IMR-90 (cell line): ENCODE data around the gene SCN11A. TPM values are rescaled to one million over a fixed set of nuclear protein-coding genes. Genes with fewer than 3 reads are reported as not detected.

Source experiments
- ATAC-seq: fragments of 200-7000 bp; cut with Tn5 transposase; 2 replicates; pipeline ENCODE4 v1.9.1; 2020; ENCODE audit warnings: low read depth, mild to moderate bottlenecking, moderate library complexity
- BruUV-seq: library from RNA; stranded (reverse); fragments of 400-500 nt; replicated peaks from 2 replicates; lab custom pipeline; 2021; lab: Mats Ljungman, UMichigan
- CTCF ChIA-PET: fragments of 300-600 bp; formaldehyde crosslinking; extraction: SDS; loops from one replicate; lab custom pipeline; 2021; ENCODE audit warnings: antibody characterized with exemption; lab: Yijun Ruan, JAX
- POLR2A ChIA-PET: fragments of 300-600 bp; sonication (Branson Sonifier 250); formaldehyde crosslinking; loops from one replicate; lab custom pipeline; 2022; ENCODE audit warnings: antibody characterized with exemption; ENCODE audit not compliant: unreplicated experiment; lab: Charles Lee
- DNase-seq: peaks from one replicate; pipeline ENCODE4 v3.0.0; 2013
- H2AFZ ChIP-seq: replicated peaks from 2 replicates; pipeline ENCODE3; 2013; ENCODE audit warnings: low read length, mild to moderate bottlenecking; ENCODE audit not compliant: poor library complexity
- H2AK5ac ChIP-seq: 2 replicates; pipeline ENCODE4 v1.6.1; 2013; ENCODE audit warnings: low read depth, low read length, inconsistent platforms
- H2AK9ac ChIP-seq: replicated peaks from 2 replicates; pipeline ENCODE3; 2013; ENCODE audit warnings: mild to moderate bottlenecking, low read depth, low read length, moderate library complexity; ENCODE audit not compliant: poor library complexity
- H2BK120ac ChIP-seq: 2 replicates; pipeline ENCODE4 v1.6.1; 2013; ENCODE audit warnings: low read depth, low read length, inconsistent platforms
- H2BK15ac ChIP-seq: 3 replicates; pipeline ENCODE4 v1.6.1; 2013; ENCODE audit warnings: low read depth, low read length, inconsistent platforms
- H2BK20ac ChIP-seq: 2 replicates; pipeline ENCODE4 v1.6.1; 2013; ENCODE audit warnings: low read depth, mild to moderate bottlenecking, inconsistent platforms, low read length, moderate library complexity
- H2BK5ac ChIP-seq: 2 replicates; pipeline ENCODE4 v1.6.1; 2013; ENCODE audit warnings: mild to moderate bottlenecking, low read depth, low read length, inconsistent platforms; ENCODE audit not compliant: poor library complexity, severe bottlenecking
- H3K14ac ChIP-seq: replicated peaks from 2 replicates; pipeline ENCODE4 v1.6.1; 2013; ENCODE audit warnings: low read depth, low read length, inconsistent platforms
- H3K18ac ChIP-seq: 2 replicates; pipeline ENCODE4 v1.6.1; 2013; ENCODE audit warnings: low read depth, low read length, control low read depth
- H3K23ac ChIP-seq: 2 replicates; pipeline ENCODE4 v1.6.1; 2013; ENCODE audit warnings: low read depth, low read length, inconsistent platforms
- H3K27ac ChIP-seq: 2 replicates; pipeline ENCODE4 v1.5.1; 2013; ENCODE audit warnings: mild to moderate bottlenecking, control low read depth, low read length; ENCODE audit not compliant: insufficient read depth
- H3K27me3 ChIP-seq: 2 replicates; pipeline ENCODE4 v1.6.1; 2013; ENCODE audit warnings: low read length; ENCODE audit not compliant: control insufficient read depth, insufficient read depth
- H3K36me3 ChIP-seq: 2 replicates; pipeline ENCODE4 v1.6.1; 2013; ENCODE audit warnings: low read length, mixed read lengths; ENCODE audit not compliant: control insufficient read depth, insufficient read depth
- H3K4ac ChIP-seq: 2 replicates; pipeline ENCODE4 v1.6.1; 2013; ENCODE audit warnings: low read depth, low read length, inconsistent platforms
- H3K4me1 ChIP-seq: 2 replicates; pipeline ENCODE4 v1.6.1; 2013; ENCODE audit warnings: low read length, mixed read lengths; ENCODE audit not compliant: control insufficient read depth, insufficient read depth
- H3K4me2 ChIP-seq: 2 replicates; pipeline ENCODE4 v1.6.1; 2013; ENCODE audit warnings: low read depth, mild to moderate bottlenecking, control low read depth, low read length, moderate library complexity
- H3K4me3 ChIP-seq: 2 replicates; pipeline ENCODE4 v1.5.1; 2013; ENCODE audit warnings: low read depth, mild to moderate bottlenecking, control low read depth, low read length, moderate library complexity; ENCODE audit not compliant: insufficient read depth
- H3K56ac ChIP-seq: 2 replicates; pipeline ENCODE4 v1.6.1; 2013; ENCODE audit warnings: low read length, inconsistent platforms; ENCODE audit not compliant: insufficient read depth; ENCODE audit errors: extremely low read depth
- H3K79me1 ChIP-seq, 2 experiments: 2 replicates each; pipeline ENCODE4 v1.6.1; 2013; ENCODE audit warnings: low read length in 2 of 2, inconsistent platforms in 1 of 2, low read depth in 1 of 2
- H3K9ac ChIP-seq: 2 replicates; pipeline ENCODE4 v1.6.1; 2013; ENCODE audit warnings: low read depth, low read length, control low read depth
- H3K9me1 ChIP-seq: 2 replicates; pipeline ENCODE4 v1.6.1; 2013; ENCODE audit warnings: low read length, inconsistent platforms; ENCODE audit not compliant: insufficient read depth
- H3K9me3 ChIP-seq: 2 replicates; pipeline ENCODE4 v1.6.1; 2013; ENCODE audit warnings: low read length; ENCODE audit not compliant: control insufficient read depth, insufficient read depth
- H4K20me1 ChIP-seq: 2 replicates; pipeline ENCODE4 v1.6.1; 2013; ENCODE audit warnings: low read length, inconsistent platforms; ENCODE audit not compliant: insufficient read depth
- H4K5ac ChIP-seq: 2 replicates; pipeline ENCODE4 v1.6.1; 2013; ENCODE audit warnings: mild to moderate bottlenecking, low read depth, low read length, control low read depth
- H4K8ac ChIP-seq, 2 experiments: 2 replicates each; pipeline ENCODE4 v1.6.1; 2013; ENCODE audit warnings: low read depth in 2 of 2, low read length in 2 of 2, control low read depth in 1 of 2, inconsistent platforms in 1 of 2
- H4K91ac ChIP-seq: 2 replicates; pipeline ENCODE4 v1.6.1; 2013; ENCODE audit warnings: low read depth, low read length, inconsistent platforms; ENCODE audit not compliant: insufficient read depth
- CEBPB ChIP-seq: IDR thresholded peaks from 2 replicates; pipeline ENCODE4 v1.6.1; 2012; ENCODE audit warnings: low read depth, low read length, improper control_type of control experiment
- CHD1 ChIP-seq: IDR thresholded peaks from 2 replicates; pipeline ENCODE4 v1.6.1; 2012; ENCODE audit warnings: low read depth, low read length, improper control_type of control experiment
- CTCF ChIP-seq: conservative IDR thresholded peaks from 2 replicates; pipeline ENCODE4 v1.5.1; 2012; ENCODE audit warnings: mild to moderate bottlenecking, low read depth, low read length, improper control_type of control experiment
- FOS ChIP-seq: fragments of 150-350 bp; IDR thresholded peaks from 2 replicates; pipeline ENCODE4 v1.6.1; 2016; ENCODE audit warnings: low read depth, low read length
- MAFK ChIP-seq: IDR thresholded peaks from 2 replicates; pipeline ENCODE4 v1.6.1; 2012; ENCODE audit warnings: low read depth, low read length, improper control_type of control experiment
- MAZ ChIP-seq: IDR thresholded peaks from 2 replicates; pipeline ENCODE4 v1.6.1; 2012; ENCODE audit warnings: low read depth, mild to moderate bottlenecking, low read length, improper control_type of control experiment, moderate library complexity, borderline replicate concordance
- POLR2A ChIP-seq: IDR thresholded peaks from 2 replicates; pipeline ENCODE4 v1.6.1; 2012; ENCODE audit warnings: mild to moderate bottlenecking, low read depth, low read length
- RAD21 ChIP-seq: IDR thresholded peaks from 2 replicates; pipeline ENCODE4 v1.6.1; 2012; ENCODE audit warnings: low read length, improper control_type of control experiment
- RCOR1 ChIP-seq: IDR thresholded peaks from 2 replicates; pipeline ENCODE4 v1.6.1; 2012; ENCODE audit warnings: mild to moderate bottlenecking, low read length, improper control_type of control experiment; ENCODE audit not compliant: insufficient replicate concordance
- SMC3 ChIP-seq: fragments of 150-350 bp; IDR thresholded peaks from 2 replicates; pipeline ENCODE4 v1.6.1; 2016; ENCODE audit warnings: low read depth, mild to moderate bottlenecking, antibody characterized with exemption, low read length, moderate library complexity
- WGBS, 2 experiments: methylation state at CpG; one replicate each; pipeline versions ENCODE4 v1.1.5 to v1.1.7; 2013; ENCODE audit warnings: missing lambda C conversion rate in 2 of 2; ENCODE audit not compliant: insufficient read length in 1 of 2; ENCODE audit errors: extremely low coverage in 2 of 2; 5-methylcytosine and 5-hydroxymethylcytosine counted together
- dilution Hi-C: fragments of 300-500 bp; cut with HindIII; formaldehyde crosslinking; loops from one replicate; pipeline ENCODE4 v1.14.3; 2018; ENCODE audit warnings: low sequenced_read_pairs; ENCODE audit not compliant: unreplicated experiment
- in situ Hi-C: fragments of 300-500 bp; cut with MboI; formaldehyde crosslinking; loops from 3 replicates; pipeline ENCODE4 v1.14.3; 2019; ENCODE audit warnings: low sequenced_read_pairs, inconsistent platforms, mixed read lengths
- intact Hi-C: fragments of 100-400 bp; cut with micrococcal nuclease; formaldehyde crosslinking; loops from 2 replicates; pipeline ENCODE4 v1.10.0; 2022
- polyA plus RNA-seq, 3 experiments: library from polyadenylated mRNA; depleted of rRNA; stranded (reverse); fragments of >200 nt; gene quantifications; 2 replicates each; pipeline ENCODE4 v1.2.3, GENCODE V29; 2012; ENCODE audit warnings: low replicate concordance in 1 of 3
- total RNA-seq: library from RNA; depleted of rRNA; stranded (reverse); fragments of >200 nt; gene quantifications from 2 replicates; pipeline ENCODE4 v1.2.3, GENCODE V29; 2012
- TF ChIP-seq, protein P1 (sequence below): fragments of 150-350 bp; IDR thresholded peaks from 2 replicates; pipeline ENCODE4 v1.6.1; 2016; ENCODE audit warnings: low read depth, mild to moderate bottlenecking, low read length, moderate library complexity, borderline replicate concordance
- TF ChIP-seq, protein P2 (sequence below): fragments of 150-350 bp; IDR thresholded peaks from 2 replicates; pipeline ENCODE4 v1.6.1; 2017; ENCODE audit warnings: mild to moderate bottlenecking, antibody characterized with exemption, low read length, low read depth

SCN11A gene
- total and polyA plus RNA-seq, 2 of the 4 experiments (the other 2 are of a cell fraction) = under 0.01 to 0.02 TPM

GRCh38 chr3:39025222-39025970 lies 26.3 kb downstream of the SCN11A start:
- Histone ChIP-seq H2BK15ac (no peak overlapping the region), H4K20me1 (no peaks in the 10 kb centered on the region), H3K9me1 (no peaks in the 10 kb centered on the region), H3K4ac (no peak overlapping the region), H3K14ac (no peak overlapping the region), H2BK120ac (no peak overlapping the region), H3K9ac (no peak overlapping the region), H2AK5ac (no peak overlapping the region), H2BK5ac (no peak overlapping the region), H3K27ac (no peak overlapping the region), H4K91ac (no peak overlapping the region), H2AK9ac (no peak overlapping the region), H4K8ac (no peak overlapping the region), H4K5ac (no peak overlapping the region), H3K4me1 (no peaks in the 10 kb centered on the region), H3K79me1 (no peaks in the 10 kb centered on the region), H3K18ac (no peak overlapping the region), H3K4me2 (no peak overlapping the region), H3K4me3 (no peak overlapping the region), H3K9me3 (no peaks in the 10 kb centered on the region), H2AFZ (no peak overlapping the region), H3K23ac (no peak overlapping the region), H3K36me3 (no peaks in the 10 kb centered on the region), H2BK20ac (no peak overlapping the region), H3K56ac (no peak overlapping the region), H3K27me3 (peaks cover 12% of the 10 kb centered on the region)
- ATAC-seq (no peak; the same call in 1 of the 2 replicates), DNase-seq (no peak)
- BruUV-seq = no TSS peak
- ChIA-PET POLR2A (no interaction called here), CTCF (no interaction called here)
- dilution Hi-C loops (no loop called here), in situ Hi-C loops (no loop called here), intact Hi-C loops (no loop called here)
- WGBS, 2 experiments = no CpG with 5 or more reads among the region's 6 CpGs
- TF ChIP-seq FOS = no peak
- no peak for TF ChIP-seq CTCF
- no peak for TF ChIP-seq POLR2A
- TF ChIP-seq, protein P1, sequence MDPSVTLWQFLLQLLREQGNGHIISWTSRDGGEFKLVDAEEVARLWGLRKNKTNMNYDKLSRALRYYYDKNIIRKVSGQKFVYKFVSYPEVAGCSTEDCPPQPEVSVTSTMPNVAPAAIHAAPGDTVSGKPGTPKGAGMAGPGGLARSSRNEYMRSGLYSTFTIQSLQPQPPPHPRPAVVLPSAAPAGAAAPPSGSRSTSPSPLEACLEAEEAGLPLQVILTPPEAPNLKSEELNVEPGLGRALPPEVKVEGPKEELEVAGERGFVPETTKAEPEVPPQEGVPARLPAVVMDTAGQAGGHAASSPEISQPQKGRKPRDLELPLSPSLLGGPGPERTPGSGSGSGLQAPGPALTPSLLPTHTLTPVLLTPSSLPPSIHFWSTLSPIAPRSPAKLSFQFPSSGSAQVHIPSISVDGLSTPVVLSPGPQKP = no peak
- no peak for TF ChIP-seq CHD1
- TF ChIP-seq SMC3 = no peak
- TF ChIP-seq RAD21 = no peak
- no peak for TF ChIP-seq MAFK
- no peak for TF ChIP-seq MAZ
- no peak for TF ChIP-seq RCOR1
- TF ChIP-seq, protein P2, sequence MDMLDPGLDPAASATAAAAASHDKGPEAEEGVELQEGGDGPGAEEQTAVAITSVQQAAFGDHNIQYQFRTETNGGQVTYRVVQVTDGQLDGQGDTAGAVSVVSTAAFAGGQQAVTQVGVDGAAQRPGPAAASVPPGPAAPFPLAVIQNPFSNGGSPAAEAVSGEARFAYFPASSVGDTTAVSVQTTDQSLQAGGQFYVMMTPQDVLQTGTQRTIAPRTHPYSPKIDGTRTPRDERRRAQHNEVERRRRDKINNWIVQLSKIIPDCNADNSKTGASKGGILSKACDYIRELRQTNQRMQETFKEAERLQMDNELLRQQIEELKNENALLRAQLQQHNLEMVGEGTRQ = no peak
- no peak for TF ChIP-seq CEBPB
